Left colon (tissue), 2 donors: Measurements from ENCODE around the gene TLE3. TPM values are rescaled to one million over a fixed set of nuclear protein-coding genes. Genes with fewer than 3 reads are reported as not detected.
A peak's percentile ranks its signal among the peaks of the same experiment; 100 is the strongest.
"Not testable (repeated sequence)": the region's sequence is repeated elsewhere in the genome, so short reads cannot be mapped to it uniquely, and the experiment has no call there.

Experiments
- ATAC-seq: fragments of 200-7000 bp; cut with Tn5 transposase; one replicate; pipeline ENCODE4 v1.9.1; 2020; ENCODE audit warnings: mild to moderate bottlenecking, moderate library complexity
- DNase-seq, 2 donors: peaks; one replicate each; pipeline ENCODE4 v3.0.0-alpha.2; 2020
- intact Hi-C, 2 donors: fragments of 100-400 bp; cut with DNase I in 1 of 2; cut with micrococcal nuclease in 1 of 2; formaldehyde crosslinking; loops; one replicate each; pipeline versions ENCODE4 v1.11.2 to v1.14.0; 2022; cut with DNase I, micrococcal nuclease
- total RNA-seq, 2 donors: library from RNA; stranded (reverse); fragmentation: NEBNext Ultra II Directional; extraction: Animal tissue kit (Norgen Biotek cat#: 25700); gene quantifications; one replicate each; pipeline ENCODE4 v1.2.1, GENCODE V29; 2021
- donor health status: DM: no; HTN: no; CAD: no.
- donor health status: DM: yes; HTN: yes; CAD: no.

The TLE3 gene
- total RNA-seq, 2 donors from 2014 or later, result 51.2 to 79.7 TPM

DNA sequence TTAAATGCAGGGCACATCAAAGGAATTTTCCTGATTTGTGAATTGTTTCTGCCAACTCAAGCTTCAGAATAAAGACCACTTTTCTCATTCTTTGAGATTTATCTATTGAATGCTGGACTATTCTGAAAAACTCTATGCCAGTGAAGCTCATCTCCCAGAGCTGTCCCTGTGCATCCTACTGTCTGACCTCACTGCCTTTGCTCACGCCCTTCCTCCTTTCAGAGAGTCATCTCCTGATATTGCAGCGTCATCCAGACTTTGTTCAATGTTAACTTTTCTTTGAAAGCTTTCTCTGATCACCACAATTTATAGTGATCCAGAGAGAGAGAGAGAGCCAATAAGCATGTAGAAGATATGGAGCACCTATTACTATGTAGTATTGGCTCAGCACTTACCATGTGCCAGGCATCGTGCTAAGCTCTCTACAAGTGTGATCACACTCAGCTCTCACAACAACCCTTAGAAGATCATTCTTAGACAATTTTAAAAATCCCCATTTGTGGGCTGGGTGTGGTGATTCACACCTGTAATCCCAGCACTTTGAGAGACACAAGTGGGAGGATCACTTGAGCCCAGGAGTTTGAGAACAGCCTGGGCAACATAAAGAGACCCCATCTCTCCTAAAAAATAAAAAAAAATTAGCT lies 30.2 kb upstream of the TLE3 start:
- DNase-seq (no peak), ATAC-seq (no peak)

GRCh38 chr15:70127288-70127746 lies 29.6 kb upstream of the TLE3 start:
- ATAC-seq (peak; percentile 59), DNase-seq (peak; percentile 39 to 45)
- intact Hi-C loops, result no loop called here

More for the DNA sequence above, 30.2 kb upstream of the TLE3 start:
- intact Hi-C loops, result no loop called here

- intact Hi-C loops, result no loop called here
- DNase-seq, result no peak
- ATAC-seq, result no peak
Measured at GRCh38 chr15:70126362-70126761, 28.6 kb upstream of the TLE3 start.

- DNase-seq (no peak), ATAC-seq (no peak)
- intact Hi-C loops, result no loop called here
Measured at GRCh38 chr15:70125605-70126004, 27.9 kb upstream of the TLE3 start.

DNA sequence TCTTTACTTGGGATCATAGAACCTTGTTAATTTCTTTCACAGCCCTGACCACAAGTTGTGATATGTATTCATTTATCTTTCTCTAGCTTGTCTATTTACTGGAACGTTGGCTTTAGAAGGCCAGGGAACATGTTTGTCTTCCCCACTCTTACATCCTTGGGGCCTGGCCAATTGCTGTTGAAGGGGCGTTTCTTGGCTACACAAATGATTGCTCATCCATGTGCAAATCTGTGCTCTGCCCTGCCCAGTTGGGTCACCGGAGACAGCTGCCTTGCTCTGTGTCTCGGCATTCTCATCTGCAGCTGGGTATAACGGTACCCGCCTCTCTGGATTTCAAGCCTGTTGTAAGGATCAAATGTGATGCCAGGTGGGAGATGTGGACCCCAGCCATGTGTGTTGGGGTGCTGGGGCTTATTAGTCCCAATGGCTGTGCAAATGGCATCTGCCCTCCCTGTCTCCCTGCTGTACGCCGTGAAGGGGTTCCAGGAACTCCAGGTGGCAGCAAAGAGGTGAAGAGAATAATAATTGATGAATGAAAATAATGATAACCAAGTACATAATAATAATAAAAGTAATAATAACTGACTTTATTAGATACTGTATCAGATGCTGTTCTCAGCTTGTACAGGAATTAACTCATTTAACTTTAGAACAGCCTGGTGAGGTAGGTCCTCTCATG lies 24.0 kb upstream of the TLE3 start:
- ATAC-seq, result peak; percentile 36
- intact Hi-C loops, result no loop called here
- DNase-seq, result peak; percentile 37 to 66

- intact Hi-C loops, result no loop called here
- ATAC-seq (no peak), DNase-seq (no peak)
Measured at GRCh38 chr15:70120958-70121623, 23.4 kb upstream of the TLE3 start.

DNA sequence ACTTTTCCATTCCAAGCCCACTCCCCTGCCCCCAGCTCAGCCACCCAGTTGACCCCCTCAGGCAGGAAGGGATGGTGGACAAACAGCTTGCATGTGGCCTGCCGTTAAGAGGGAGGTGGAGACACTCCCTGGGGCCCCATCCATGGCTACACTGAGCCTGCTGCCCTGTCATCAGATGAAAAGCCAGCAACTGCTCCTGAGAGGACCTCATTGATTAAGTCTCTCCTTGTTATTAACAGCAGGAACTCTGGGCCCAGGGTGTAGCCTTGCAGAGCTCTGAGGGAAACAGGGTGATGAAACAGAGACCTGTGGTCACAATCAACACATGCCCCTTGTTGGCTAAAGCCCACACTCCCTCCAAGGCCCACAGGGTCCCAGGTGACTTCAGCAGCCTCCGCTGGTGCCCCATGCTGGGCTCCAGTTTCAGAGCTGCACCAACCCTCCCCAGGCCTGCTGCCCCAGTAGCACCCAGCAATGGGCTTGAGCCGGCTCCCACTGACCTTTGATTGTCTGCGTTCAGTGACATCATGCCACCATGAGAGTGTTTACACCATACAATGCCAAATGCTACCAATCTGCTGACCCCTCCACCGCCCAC lies 22.3 kb upstream of the TLE3 start:
- DNase-seq (no peak), ATAC-seq (no peak)
- intact Hi-C loops, result no loop called here

DNA sequence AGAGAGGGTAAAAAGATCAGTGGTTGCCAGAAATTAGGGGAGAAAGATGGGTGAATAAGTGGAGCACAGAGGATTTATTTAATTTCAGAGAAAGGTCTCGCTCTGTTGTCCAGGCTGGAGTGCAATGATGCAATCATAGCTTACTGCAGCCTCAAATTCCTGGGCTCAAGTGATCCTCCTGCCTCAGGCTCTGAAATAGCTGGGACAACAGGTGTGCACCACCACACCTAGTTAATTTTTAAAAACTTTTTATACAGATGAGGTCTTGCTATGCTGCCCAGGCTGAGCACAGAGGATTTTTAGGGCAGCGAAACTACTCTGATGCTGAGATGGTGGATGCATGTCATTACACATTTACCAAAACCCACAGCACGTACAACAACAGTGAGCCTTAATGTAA lies 20.9 kb upstream of the TLE3 start:
- ATAC-seq, result no peak
- intact Hi-C loops, result no loop called here
- DNase-seq, result no peak

- no peak for ATAC-seq
- intact Hi-C loops, result no loop called here
- DNase-seq, result no peak
Measured at GRCh38 chr15:70116317-70116716, 18.6 kb upstream of the TLE3 start.

DNA sequence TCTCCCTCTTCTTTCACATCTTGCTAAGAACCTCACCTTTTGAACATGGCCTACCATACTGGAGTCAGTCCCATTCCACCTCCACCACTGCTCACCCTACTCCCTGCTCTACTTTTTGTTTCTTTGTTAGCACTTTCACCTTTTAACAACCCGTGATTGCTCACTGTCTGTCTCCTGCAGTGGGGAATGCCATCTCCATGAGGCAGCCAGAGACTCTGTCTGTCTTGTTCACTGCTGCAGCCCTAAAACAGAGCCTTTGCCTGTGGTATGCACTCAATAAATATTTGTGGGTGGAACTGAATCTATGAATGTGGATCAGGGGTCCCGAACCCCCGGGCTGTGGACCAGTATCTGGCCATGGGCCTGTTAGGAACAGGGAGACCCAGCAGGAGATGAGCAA lies 16.5 kb upstream of the TLE3 start:
- intact Hi-C loops, result no loop called here
- DNase-seq (no peak), ATAC-seq (no peak)

DNA sequence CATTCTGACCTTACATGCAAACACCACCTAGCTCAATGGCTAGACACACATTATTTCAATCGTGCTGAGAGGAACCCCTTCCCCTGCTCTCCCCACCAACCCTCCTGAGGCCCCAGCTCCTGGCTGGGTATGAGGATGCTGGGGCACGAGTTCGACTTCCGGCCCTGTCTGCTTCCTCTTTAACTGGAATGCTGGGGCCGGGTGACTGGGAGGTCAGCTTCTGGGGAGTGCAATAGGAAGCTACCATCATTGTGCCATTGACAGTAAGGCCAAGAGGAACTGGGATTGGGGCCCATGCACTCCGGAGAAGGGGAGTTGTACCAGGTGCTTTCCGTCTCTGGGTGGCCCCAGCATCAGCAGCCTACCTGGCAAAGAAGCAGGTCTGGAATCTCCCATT lies 15.6 kb upstream of the TLE3 start:
- intact Hi-C loops, result no loop called here
- no peak for ATAC-seq
- peak in 1 of 2 donors; percentile 57 for DNase-seq

DNA sequence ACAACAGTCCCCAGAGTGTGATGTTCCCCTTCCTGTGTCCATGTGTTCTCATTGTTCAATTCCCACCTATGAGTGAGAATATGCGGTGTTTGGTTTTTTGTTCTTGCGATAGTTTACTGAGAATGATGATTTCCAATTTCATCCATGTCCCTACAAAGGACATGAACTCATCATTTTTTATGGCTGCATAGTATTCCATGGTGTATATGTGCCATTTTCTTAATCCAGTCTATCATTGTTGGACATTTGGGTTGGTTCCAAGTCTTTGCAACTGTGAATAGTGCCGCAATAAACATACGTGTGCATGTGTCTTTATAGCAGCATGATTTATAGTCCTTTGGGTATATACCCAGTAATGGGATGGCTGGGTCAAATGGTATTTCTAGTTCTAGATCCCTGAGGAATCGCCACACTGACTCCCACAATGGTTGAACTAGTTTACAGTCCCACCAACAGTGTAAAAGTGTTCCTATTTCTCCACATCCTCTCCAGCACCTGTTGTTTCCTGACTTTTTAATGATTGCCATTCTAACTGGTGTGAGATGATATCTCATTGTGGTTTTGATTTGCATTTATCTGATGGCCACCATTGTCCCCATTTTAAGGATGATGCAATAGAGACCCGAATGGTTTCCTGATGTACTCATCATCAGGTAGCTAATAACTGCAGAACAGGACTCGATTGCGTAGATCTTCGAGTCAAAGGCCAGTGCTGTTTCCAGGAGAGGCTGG lies 15.0 kb upstream of the TLE3 start:
- ATAC-seq, DNase-seq, intact Hi-C loops: not testable (repeated sequence)

GRCh38 chr15:70112074-70112395 lies 14.3 kb upstream of the TLE3 start:
- DNase-seq (no peak), ATAC-seq (no peak)
- intact Hi-C loops, result no loop called here

GRCh38 chr15:70111203-70112073 lies 13.7 kb upstream of the TLE3 start:
- intact Hi-C loops, result no loop called here
- DNase-seq (peak; percentile 69 to 75), ATAC-seq (peak; percentile 95)

GRCh38 chr15:70109978-70110377 lies 12.3 kb upstream of the TLE3 start:
- ATAC-seq (no peak), DNase-seq (no peak)
- intact Hi-C loops, result no loop called here

GRCh38 chr15:70109531-70109930 lies 11.8 kb upstream of the TLE3 start:
- intact Hi-C loops, result no loop called here
- no peak for DNase-seq
- ATAC-seq, result no peak

DNA sequence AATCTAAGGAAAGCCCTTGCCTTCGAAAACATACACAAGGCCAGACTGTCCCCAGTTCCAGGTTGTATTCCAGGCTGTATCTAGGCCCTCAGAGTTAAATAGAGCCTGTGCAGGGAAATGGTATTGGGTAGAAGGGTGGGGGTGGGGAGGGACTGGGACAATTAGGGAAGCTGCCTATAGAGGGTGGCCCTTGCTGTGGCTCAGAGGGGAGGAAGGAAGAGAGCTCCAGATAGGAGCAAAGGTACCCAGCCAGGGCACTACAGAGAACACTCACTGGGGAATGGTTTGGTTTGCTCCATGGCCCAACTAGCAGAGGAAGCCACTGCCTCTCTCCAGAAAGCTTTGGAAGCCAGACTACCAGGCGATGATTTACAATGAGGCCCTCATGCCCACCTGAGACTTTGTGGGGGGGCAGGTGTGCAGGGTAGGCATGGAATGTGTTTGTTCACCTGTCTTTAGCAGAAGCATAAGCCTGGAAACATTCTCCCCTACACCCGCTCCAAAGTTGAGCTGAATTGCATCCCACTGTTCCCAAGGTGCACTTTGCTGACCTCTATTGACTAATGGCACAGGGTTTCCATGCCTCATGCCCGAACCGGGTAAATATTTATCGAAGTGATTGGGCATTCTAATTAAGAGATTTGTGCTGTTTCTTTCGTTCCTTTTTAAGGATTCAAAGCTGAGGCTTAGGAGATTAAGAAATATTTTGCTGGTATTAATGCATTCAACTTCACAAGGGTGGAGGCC lies 6.3 kb upstream of the TLE3 start:
- intact Hi-C loops, result no loop called here
- no peak for ATAC-seq
- no peak for DNase-seq

DNA sequence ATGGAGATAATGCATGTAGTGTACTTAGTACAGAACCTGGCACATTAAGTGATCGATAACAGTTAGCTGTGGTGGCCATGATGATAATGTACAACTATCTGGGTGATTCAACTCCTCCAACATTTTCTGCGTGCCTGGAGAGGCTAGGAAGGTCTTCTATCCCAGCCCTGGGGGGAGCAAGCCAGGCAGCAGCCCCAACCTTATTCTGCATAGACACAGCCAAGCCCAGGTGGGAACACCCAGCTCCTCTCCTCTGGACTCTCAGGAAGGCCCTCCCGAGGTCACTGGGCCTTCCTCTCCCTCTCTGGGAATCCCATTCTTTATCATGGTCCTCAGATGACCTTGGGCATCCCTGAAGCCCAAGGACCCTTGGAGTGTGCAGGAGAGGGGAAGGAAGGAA lies 5.1 kb upstream of the TLE3 start:
- DNase-seq (no peak), ATAC-seq (no peak)
- intact Hi-C loops, result no loop called here
